ENCODE measurements around the gene LSM12. TPM values are rescaled to one million over a fixed set of nuclear protein-coding genes. Genes with fewer than 3 reads are reported as not detected.
A peak's percentile ranks its signal among the peaks of the same experiment; 100 is the strongest.

The LSM12 gene
- total and polyA plus RNA-seq, 4 donors: 22.2 to 48.0 (median 33.1) TPM

DNA sequence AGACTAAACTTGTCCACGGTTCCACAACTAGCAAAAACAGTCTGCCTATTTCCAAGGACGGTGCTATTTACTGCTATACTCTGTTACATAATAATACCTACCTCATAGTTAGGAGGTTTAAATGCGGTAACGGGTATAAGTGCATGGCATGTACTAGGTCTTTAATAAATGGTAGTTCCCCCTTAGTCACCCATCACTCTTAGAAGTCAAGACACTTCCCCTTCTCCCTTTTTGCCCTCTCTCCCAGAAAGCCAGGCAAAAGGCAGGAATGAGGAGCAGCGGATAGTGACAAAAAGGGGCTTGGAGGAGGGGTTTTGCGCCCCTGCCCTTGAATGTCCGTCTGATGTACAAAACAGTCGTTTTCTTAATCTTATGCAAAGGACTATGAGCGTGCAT is 1.1 kb upstream of the LSM12 start:
- no peak overlapping the region for H3K4me3 ChIP-seq (ENCODE audit: low read depth, low read length)

DNA sequence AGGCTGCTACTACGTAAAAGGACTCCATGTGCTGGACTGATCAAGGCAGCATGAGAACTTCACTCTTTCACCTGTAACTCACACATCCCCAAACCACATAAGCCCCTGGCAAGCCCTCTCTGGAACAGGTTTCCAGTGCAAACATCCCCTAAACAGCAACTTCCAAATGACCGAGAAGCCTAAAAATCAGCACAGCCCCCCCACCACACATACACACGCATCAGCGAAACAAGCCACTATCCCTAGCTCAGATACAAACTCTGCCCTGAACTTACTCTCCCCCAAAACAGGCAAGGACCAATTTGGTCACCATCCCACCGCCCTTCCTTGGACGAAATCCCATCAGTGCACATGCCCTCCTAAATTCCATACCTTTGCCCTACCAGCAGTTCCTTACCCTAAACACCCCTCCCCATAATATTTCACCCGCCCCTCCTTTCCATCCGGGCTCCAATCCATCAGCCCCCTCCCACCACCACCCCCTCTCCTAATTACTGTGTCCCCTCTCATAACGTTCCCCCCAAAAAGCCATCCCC is 735 bp downstream of the LSM12 start:
- Histone ChIP-seq H3K9me3 (ENCODE audit: control insufficient read depth, insufficient read depth, low read length) (no peaks in the 10 kb centered on the region), H3K4me3 (ENCODE audit: low read depth, low read length) (peak overlapping the region; percentile 77), H3K36me3 (ENCODE audit: control insufficient read depth, insufficient read depth, low read length) (peaks cover 16% of the 10 kb centered on the region), H3K4me1 (ENCODE audit: control insufficient read depth, insufficient read depth, low read length) (peaks cover 28% of the 10 kb centered on the region), H3K27me3 (ENCODE audit: control insufficient read depth, insufficient read depth, low read length) (no peaks in the 10 kb centered on the region), H3K27ac (ENCODE audit: low read depth, low read length) (peak overlapping the region; percentile 92)
- DNase-seq (ENCODE audit: low read depth in 4 of 6, low spot score in 6 of 6): no peak
- WGBS (ENCODE audit: insufficient coverage): 0% methylated on average over 8 of the region's 9 CpGs

More for the DNA sequence above, 1.1 kb upstream of the LSM12 start:
- Histone ChIP-seq H3K4me1 (ENCODE audit: control insufficient read depth, insufficient read depth, low read length) (peaks cover 44% of the 10 kb centered on the region), H3K27me3 (ENCODE audit: control insufficient read depth, insufficient read depth, low read length) (no peaks in the 10 kb centered on the region), H3K27ac (ENCODE audit: low read depth, low read length) (no peak overlapping the region), H3K9me3 (ENCODE audit: control insufficient read depth, insufficient read depth, low read length) (no peaks in the 10 kb centered on the region), H3K36me3 (ENCODE audit: control insufficient read depth, insufficient read depth, low read length) (peaks cover 8% of the 10 kb centered on the region)
- no peak for DNase-seq (ENCODE audit: low read depth in 4 of 6, low spot score in 6 of 6)
- 74% methylated on average over 3 of the region's 9 CpGs for WGBS (ENCODE audit: insufficient coverage)

DNA sequence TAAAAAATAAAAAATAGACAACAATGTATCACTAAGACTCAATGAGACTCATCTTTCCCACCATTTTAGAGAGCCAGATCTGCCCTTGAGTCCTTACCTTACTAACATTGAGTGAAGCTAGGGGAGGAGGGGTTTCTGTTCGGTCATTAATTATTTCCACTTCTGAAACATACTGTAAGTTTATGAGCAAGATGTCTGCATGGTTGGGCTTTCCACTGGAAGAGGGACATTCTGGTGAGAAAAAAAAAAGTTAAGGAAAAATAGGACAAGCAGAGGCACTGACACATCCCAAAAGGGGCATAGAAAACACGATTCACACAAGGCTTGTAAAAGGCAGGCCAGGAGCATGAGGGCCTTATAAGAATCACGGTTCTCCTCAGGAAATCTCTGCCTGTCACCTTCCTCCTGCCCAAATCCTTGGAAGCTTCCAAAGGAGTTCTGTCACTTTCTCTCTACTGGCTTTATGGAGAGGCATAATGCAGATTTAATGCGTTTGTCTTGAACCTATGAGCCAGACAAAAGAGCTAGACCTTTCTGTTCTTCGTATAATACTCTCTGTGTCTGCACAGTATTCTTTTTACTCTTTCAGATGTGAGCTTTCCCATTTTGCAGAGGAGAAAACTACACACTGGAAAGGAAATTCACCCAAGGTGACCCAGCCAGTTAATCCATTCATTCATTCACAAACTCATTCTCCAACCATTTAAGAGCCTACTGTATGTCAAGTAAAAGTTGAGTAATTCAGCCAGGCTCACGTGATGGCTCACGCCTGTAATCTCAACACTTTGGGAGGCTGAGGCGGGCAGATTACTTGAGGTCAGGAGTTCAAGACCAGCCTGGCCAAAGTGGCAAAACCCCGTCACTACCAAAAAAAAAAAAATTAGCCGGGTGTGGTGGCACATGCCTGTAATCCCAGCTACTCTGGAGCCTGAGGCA is 2.5 kb downstream of the LSM12 start:
- H3K36me3 ChIP-seq (ENCODE audit: control insufficient read depth, insufficient read depth, low read length): peaks cover 21% of the 10 kb centered on the region
- H3K4me3 ChIP-seq (ENCODE audit: low read depth, low read length): no peak overlapping the region
- 81% methylated on average over 8 of the region's 10 CpGs for WGBS (ENCODE audit: insufficient coverage)
- no peaks in the 10 kb centered on the region for H3K27me3 ChIP-seq (ENCODE audit: control insufficient read depth, insufficient read depth, low read length)
- peaks cover 15% of the 10 kb centered on the region for H3K4me1 ChIP-seq (ENCODE audit: control insufficient read depth, insufficient read depth, low read length)
- no peaks in the 10 kb centered on the region for H3K9me3 ChIP-seq (ENCODE audit: control insufficient read depth, insufficient read depth, low read length)
- H3K27ac ChIP-seq (ENCODE audit: low read depth, low read length): no peak overlapping the region
- no peak for DNase-seq (ENCODE audit: low read depth in 4 of 6, low spot score in 6 of 6)

DNA sequence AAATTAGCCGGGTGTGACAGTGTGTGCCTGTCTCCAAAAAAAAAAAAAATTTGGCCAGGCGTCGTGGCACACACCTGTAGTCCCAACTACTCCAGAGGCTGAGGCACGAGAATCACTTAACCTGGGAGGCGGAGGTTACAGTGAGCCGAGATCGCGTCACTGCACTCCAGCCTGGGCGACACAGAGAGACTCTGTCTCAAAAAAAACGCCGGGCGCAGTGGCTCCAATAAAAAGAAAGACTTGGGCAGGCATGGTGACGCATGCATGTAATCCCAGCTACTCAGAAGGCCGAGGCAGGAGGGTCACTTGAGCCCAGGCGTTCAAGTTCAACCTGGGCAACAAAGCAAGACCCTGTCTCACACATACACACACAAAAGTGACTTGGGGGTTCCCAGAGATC is 3.6 kb downstream of the LSM12 start:
- H3K27me3 ChIP-seq (ENCODE audit: control insufficient read depth, insufficient read depth, low read length): no peaks in the 10 kb centered on the region
- no peak overlapping the region for H3K27ac ChIP-seq (ENCODE audit: low read depth, low read length)
- peaks cover 15% of the 10 kb centered on the region for H3K4me1 ChIP-seq (ENCODE audit: control insufficient read depth, insufficient read depth, low read length)
- 90% methylated on average over 14 of the region's 15 CpGs for WGBS (ENCODE audit: insufficient coverage)
- no peaks in the 10 kb centered on the region for H3K9me3 ChIP-seq (ENCODE audit: control insufficient read depth, insufficient read depth, low read length)
- H3K4me3 ChIP-seq (ENCODE audit: low read depth, low read length): no peak overlapping the region
- H3K36me3 ChIP-seq (ENCODE audit: control insufficient read depth, insufficient read depth, low read length): peaks cover 32% of the 10 kb centered on the region
- DNase-seq (ENCODE audit: low read depth in 4 of 6, low spot score in 6 of 6): no peak

DNA sequence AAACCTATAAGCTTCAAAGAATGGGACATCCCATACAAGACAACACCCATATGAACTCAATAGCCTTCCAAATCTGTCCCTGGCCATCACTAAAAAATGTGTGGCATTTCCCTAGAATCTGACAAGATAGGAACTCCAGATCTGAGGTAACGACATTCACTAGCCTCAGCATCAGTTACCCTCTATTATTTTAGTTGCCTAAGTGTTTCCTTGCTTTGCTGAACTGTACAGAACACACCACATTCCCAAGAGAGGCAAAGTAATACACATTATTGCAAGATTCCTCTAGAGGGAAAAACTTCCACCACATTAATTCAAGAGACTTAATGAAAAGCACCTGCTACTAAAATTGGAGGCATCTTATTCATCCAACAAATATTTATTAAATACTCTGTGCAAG is 5.0 kb downstream of the LSM12 start:
- H3K27me3 ChIP-seq (ENCODE audit: control insufficient read depth, insufficient read depth, low read length): no peaks in the 10 kb centered on the region
- no peak overlapping the region for H3K27ac ChIP-seq (ENCODE audit: low read depth, low read length)
- 100% methylated on average over 1 of the region's 1 CpG for WGBS (ENCODE audit: insufficient coverage)
- peaks cover 11% of the 10 kb centered on the region for H3K4me1 ChIP-seq (ENCODE audit: control insufficient read depth, insufficient read depth, low read length)
- H3K4me3 ChIP-seq (ENCODE audit: low read depth, low read length): no peak overlapping the region
- H3K9me3 ChIP-seq (ENCODE audit: control insufficient read depth, insufficient read depth, low read length): no peaks in the 10 kb centered on the region
- DNase-seq (ENCODE audit: low read depth in 4 of 6, low spot score in 6 of 6): no peak
- peaks cover 42% of the 10 kb centered on the region for H3K36me3 ChIP-seq (ENCODE audit: control insufficient read depth, insufficient read depth, low read length)

DNA sequence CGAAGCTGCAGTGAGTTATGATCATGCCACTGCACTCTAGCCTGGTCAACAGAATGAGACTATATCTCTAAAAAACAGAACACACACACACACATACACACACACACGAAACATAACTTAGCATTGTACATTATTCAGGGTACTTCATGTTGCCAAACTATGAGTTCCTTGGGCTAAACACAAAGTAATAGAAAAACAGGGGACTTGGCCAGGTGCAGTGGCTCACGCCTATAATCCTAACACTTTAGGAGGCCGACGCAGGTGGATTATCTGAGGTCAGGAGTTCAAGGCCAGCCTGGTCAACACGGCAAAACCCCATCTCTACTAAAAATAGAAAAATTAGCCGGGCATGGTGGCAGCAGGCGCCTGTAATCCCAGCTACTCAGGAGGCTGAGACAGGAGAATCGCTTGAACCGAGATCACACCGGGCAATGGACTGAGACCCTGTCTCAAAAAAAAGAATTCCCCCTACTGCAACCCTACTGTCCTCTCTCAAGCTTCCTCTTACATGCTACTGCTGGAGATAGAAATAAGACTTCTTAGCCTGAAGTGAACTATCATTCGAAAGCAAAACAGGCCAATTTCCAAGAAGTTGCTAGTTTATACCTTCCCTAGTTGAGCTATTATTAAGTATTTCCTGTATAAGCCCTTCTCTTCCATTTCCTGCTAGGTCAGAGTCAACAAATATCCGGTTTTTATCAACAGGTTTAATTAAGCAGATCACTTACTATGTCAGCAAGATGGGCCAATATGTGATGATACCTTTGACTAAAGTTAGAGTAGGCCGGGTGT is 7.2 kb downstream of the LSM12 start:
- H3K27me3 ChIP-seq (ENCODE audit: control insufficient read depth, insufficient read depth, low read length): no peaks in the 10 kb centered on the region
- H3K4me3 ChIP-seq (ENCODE audit: low read depth, low read length): no peak overlapping the region
- no peak overlapping the region for H3K27ac ChIP-seq (ENCODE audit: low read depth, low read length)
- H3K4me1 ChIP-seq (ENCODE audit: control insufficient read depth, insufficient read depth, low read length): no peaks in the 10 kb centered on the region
- DNase-seq (ENCODE audit: low read depth in 4 of 6, low spot score in 6 of 6): no peak
- H3K36me3 ChIP-seq (ENCODE audit: control insufficient read depth, insufficient read depth, low read length): peaks cover 49% of the 10 kb centered on the region
- no peaks in the 10 kb centered on the region for H3K9me3 ChIP-seq (ENCODE audit: control insufficient read depth, insufficient read depth, low read length)
- 100% methylated on average over 6 of the region's 14 CpGs for WGBS (ENCODE audit: insufficient coverage)

DNA sequence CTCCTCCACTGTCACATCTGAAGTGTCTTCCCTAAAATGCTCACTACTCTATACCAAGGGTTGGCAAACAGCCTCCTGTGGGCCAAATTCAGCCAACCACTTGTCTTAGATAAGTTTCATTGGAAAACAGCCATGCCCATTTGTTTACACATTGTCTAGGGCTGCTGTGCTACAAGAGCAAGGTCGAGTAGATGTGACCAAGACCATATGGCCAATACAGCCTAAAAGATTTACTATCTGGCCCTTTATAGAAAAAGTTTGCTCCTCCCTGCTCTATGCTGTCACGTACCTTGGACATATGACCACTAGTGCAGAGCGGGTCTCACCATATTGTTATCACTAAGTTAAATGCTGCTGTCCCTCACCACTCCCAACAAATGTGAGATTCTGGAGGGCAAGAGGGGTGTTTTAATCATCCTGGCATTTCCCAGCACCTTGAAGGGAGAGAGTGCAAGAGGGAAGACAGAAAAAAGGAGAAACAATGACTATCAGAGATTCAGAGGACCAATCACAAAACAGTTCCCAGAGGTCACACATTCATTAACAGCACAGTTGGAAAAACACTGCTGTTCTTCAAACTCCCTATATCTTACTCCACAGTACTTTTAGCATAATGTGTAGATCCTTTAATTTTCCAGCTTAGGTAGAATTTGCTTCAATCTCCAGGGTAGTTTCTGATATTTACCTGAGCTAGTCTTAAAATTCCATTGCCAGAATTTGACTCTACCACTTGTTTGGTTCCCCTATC is 13.2 kb downstream of the LSM12 start:
- Histone ChIP-seq H3K4me3 (ENCODE audit: low read depth, low read length) (no peak overlapping the region), H3K27ac (ENCODE audit: low read depth, low read length) (no peak overlapping the region), H3K4me1 (ENCODE audit: control insufficient read depth, insufficient read depth, low read length) (no peaks in the 10 kb centered on the region), H3K9me3 (ENCODE audit: control insufficient read depth, insufficient read depth, low read length) (no peaks in the 10 kb centered on the region), H3K27me3 (ENCODE audit: control insufficient read depth, insufficient read depth, low read length) (no peaks in the 10 kb centered on the region), H3K36me3 (ENCODE audit: control insufficient read depth, insufficient read depth, low read length) (peaks cover 67% of the 10 kb centered on the region)
- DNase-seq (ENCODE audit: low read depth in 4 of 6, low spot score in 6 of 6): peak in 1 of 6 donors; percentile 7
- 0% methylated on average over 1 of the region's 3 CpGs for WGBS (ENCODE audit: insufficient coverage)

DNA sequence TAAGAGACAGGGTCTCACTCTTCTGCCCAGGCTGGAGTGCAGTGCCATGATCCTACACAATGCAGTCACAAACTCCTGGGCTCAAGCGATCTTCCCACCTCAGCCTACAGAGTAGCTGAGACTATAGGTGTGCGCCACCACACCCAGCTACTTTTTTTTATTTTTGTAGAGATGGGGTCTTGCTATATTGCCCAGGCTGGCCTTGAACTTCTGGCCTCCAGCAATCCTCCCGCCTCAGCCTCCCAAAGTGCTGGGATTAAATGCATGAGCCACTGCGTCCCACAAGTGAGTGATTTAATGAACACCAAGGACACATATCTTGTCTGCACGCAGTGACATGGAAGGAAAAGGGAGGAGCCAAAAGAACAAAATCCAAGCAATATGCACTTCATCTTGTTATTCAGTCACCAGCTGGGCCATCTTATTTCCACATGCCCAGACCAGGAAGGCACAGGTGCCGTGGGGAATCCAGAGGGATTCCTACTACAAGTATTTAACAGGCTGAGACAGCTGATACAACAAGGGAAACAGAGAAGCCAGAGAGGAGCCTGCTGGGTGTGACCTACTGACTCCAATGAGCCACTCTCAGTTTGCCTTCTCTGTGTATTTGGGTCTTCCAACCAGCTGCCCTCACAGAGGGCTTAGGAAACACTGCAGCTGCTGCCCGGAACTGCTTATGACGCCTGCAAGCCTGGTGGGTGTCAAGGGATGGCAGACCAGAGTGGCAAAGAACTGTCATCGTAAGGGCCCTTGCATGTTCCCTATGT is 17.0 kb downstream of the LSM12 start:
- 74% methylated on average over 4 of the region's 9 CpGs for WGBS (ENCODE audit: insufficient coverage)
- DNase-seq (ENCODE audit: low read depth in 4 of 6, low spot score in 6 of 6): no peak
- Histone ChIP-seq H3K27me3 (ENCODE audit: control insufficient read depth, insufficient read depth, low read length) (no peaks in the 10 kb centered on the region), H3K9me3 (ENCODE audit: control insufficient read depth, insufficient read depth, low read length) (no peaks in the 10 kb centered on the region), H3K4me3 (ENCODE audit: low read depth, low read length) (no peak overlapping the region), H3K36me3 (ENCODE audit: control insufficient read depth, insufficient read depth, low read length) (peaks cover 57% of the 10 kb centered on the region), H3K4me1 (ENCODE audit: control insufficient read depth, insufficient read depth, low read length) (no peaks in the 10 kb centered on the region), H3K27ac (ENCODE audit: low read depth, low read length) (no peak overlapping the region)
